ENCODE data around the gene GPT2.

DNA sequence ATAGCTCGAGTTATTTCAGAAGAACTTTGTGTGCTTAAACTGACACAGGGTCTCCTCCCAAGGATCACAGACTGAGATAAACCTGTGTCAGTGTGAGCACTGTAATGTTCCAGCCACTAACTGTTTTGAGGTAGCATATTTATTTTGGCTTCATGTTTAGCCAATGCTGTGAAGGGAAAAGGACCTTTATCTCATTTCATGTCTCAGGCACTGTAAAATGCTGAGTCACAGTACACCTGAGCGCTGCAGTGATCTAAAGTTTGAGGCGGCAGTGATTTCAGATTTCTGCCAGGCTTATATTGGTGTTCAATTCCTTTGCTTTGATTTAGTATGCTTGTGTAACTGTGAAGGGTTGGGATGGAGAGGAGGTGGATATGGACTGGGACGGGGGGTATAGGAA lies 92.4 kb downstream of the GPT2 start:
- no peak for TF ChIP-seq POLR2AphosphoS5 (IDR thresholded peaks at IDR 0.05)
- TF ChIP-seq, protein P1, sequence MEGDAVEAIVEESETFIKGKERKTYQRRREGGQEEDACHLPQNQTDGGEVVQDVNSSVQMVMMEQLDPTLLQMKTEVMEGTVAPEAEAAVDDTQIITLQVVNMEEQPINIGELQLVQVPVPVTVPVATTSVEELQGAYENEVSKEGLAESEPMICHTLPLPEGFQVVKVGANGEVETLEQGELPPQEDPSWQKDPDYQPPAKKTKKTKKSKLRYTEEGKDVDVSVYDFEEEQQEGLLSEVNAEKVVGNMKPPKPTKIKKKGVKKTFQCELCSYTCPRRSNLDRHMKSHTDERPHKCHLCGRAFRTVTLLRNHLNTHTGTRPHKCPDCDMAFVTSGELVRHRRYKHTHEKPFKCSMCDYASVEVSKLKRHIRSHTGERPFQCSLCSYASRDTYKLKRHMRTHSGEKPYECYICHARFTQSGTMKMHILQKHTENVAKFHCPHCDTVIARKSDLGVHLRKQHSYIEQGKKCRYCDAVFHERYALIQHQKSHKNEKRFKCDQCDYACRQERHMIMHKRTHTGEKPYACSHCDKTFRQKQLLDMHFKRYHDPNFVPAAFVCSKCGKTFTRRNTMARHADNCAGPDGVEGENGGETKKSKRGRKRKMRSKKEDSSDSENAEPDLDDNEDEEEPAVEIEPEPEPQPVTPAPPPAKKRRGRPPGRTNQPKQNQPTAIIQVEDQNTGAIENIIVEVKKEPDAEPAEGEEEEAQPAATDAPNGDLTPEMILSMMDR (IDR thresholded peaks at IDR 0.05): no peak
